ENCODE measurements around the gene UNC5A.
A peak's percentile ranks its signal among the peaks of the same experiment; 100 is the strongest.
"Not testable (repeated sequence)": the region's sequence is repeated elsewhere in the genome, so short reads cannot be mapped to it uniquely, and the experiment has no call there.

The UNC5A gene

DNA sequence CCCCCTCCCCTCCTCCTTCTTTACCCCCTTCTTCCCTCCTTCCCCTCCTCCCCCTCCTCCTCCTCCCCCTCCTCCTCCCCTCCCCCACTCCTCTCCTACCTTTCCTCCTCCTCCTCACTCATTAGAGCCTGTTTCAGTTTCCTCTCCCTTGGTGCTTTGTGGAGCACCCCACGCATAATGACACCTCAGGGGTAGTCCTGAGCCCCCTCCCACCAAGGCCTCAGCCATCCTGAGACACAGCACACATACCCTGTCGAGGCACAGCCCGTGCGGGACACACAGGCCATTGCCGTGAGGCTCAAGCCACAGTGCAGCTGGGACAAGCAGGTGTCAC, 53.4 kb downstream of the UNC5A start:
- no CpG with 5 or more reads among the region's 5 CpGs for WGBS (ENCODE audit: insufficient coverage, insufficient read length)

DNA sequence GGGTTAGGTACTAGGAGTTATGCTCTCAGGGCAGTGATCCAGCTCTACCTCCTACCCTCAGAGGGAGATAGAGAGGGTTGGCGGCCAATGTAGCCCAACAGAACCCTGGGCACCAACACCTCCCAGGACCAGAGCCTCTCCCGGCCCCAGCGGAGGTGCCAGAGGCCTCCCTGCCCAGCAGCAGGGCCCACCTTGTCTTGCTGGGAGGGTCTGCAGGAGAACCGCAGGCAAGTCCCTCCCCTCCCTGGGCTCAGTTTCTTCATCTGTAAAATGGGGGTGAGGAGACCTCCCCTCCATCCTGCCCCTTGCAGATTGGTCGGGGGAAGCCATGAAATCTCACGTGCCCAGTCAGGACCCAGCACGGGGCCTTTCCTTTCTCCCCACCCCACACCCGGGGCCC, 54.4 kb downstream of the UNC5A start:
- WGBS (ENCODE audit: insufficient coverage, insufficient read length) = no CpG with 5 or more reads among the region's 8 CpGs
- Histone ChIP-seq H3K9me3 (ENCODE audit: control insufficient read depth, insufficient read depth, low read length) (no peaks in the 10 kb centered on the region), H3K4me3 (ENCODE audit: low read length) (no peak overlapping the region), H3K4me1 (ENCODE audit: control insufficient read depth, insufficient read depth, low read length) (peaks cover 15% of the 10 kb centered on the region), H3K36me3 (ENCODE audit: control insufficient read depth, insufficient read depth, low read length) (no peaks in the 10 kb centered on the region; the same call in 1 of the 2 replicates), H3K27me3 (ENCODE audit: control insufficient read depth, insufficient read depth, low read length) (no peaks in the 10 kb centered on the region), H3K27ac (ENCODE audit: low read length) (no peak overlapping the region)
- no peak for DNase-seq (ENCODE audit: low read depth, low spot score)

More for the DNA sequence above, 53.4 kb downstream of the UNC5A start:
- H3K4me3 ChIP-seq (ENCODE audit: low read length) = no peak overlapping the region
- H3K4me1 ChIP-seq (ENCODE audit: control insufficient read depth, insufficient read depth, low read length) = peaks cover 15% of the 10 kb centered on the region
- H3K9me3 ChIP-seq (ENCODE audit: control insufficient read depth, insufficient read depth, low read length) = no peaks in the 10 kb centered on the region
- no peaks in the 10 kb centered on the region for H3K36me3 ChIP-seq (ENCODE audit: control insufficient read depth, insufficient read depth, low read length)
- no peaks in the 10 kb centered on the region for H3K27me3 ChIP-seq (ENCODE audit: control insufficient read depth, insufficient read depth, low read length)
- no peak overlapping the region for H3K27ac ChIP-seq (ENCODE audit: low read length)
- no peak for DNase-seq (ENCODE audit: low read depth, low spot score)

DNA sequence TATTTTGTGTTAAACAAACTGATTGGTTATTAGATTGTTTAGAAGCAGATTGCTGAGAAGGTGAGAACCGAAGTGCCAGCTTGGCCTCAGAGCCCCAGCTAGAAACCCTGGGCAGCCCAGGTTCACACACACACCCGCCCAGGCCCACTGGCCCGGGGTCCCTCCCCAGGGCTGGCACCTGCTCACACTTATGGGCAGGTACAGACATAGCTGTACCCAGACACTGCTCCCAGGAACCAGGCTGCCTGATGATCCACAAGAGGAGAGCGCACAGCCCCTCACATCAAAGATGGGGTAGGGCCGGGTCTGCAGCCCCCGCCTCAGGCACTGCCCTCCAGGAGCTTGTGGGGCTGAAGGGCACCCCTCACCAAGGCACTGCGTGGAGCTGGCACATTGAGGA, 55.6 kb downstream of the UNC5A start:
- H3K4me3 ChIP-seq (ENCODE audit: low read length) = no peak overlapping the region
- peaks cover 15% of the 10 kb centered on the region for H3K4me1 ChIP-seq (ENCODE audit: control insufficient read depth, insufficient read depth, low read length)
- no peak overlapping the region for H3K27ac ChIP-seq (ENCODE audit: low read length)
- H3K9me3 ChIP-seq (ENCODE audit: control insufficient read depth, insufficient read depth, low read length) = no peaks in the 10 kb centered on the region
- WGBS (ENCODE audit: insufficient coverage, insufficient read length) = no CpG with 5 or more reads among the region's 7 CpGs
- DNase-seq (ENCODE audit: low read depth, low spot score) = no peak
- H3K36me3 ChIP-seq (ENCODE audit: control insufficient read depth, insufficient read depth, low read length) = no peaks in the 10 kb centered on the region; the same call in 1 of the 2 replicates
- no peaks in the 10 kb centered on the region for H3K27me3 ChIP-seq (ENCODE audit: control insufficient read depth, insufficient read depth, low read length)

DNA sequence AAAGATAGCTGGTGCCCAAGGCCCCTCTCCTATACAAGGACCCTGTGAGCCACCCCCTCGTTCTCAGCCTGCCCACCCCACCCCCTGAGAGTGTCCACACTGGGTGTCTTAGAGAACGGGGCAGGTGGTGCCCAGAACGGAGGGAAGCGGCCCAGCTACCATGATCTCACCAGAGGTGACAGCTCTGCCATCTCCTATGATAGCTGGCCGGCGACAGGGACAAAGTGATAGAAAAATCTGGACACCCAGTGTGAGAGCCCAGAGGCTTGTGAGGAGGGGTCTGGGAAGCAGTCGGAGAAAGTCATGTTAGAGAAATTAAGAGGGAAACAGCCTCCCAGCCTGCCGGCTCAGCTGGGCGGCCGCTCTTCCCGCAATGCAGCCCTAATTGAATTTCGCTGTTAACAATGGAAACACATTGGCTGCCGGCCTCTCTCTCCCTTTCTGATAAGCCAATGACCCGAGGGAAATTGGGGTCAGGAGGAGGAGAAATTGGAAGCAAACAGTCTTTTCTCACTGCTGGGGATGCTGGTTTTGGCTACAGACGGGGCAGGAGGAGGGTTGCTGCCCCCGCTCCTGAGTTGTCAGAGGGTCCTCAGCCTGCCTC, 56.5 kb downstream of the UNC5A start:
- WGBS (ENCODE audit: insufficient coverage, insufficient read length) = no CpG with 5 or more reads among the region's 16 CpGs
- H3K27me3 ChIP-seq (ENCODE audit: control insufficient read depth, insufficient read depth, low read length) = no peaks in the 10 kb centered on the region
- H3K4me3 ChIP-seq (ENCODE audit: low read length) = no peak overlapping the region
- DNase-seq (ENCODE audit: low read depth, low spot score) = no peak
- H3K36me3 ChIP-seq (ENCODE audit: control insufficient read depth, insufficient read depth, low read length) = no peaks in the 10 kb centered on the region; the same call in 1 of the 2 replicates
- H3K9me3 ChIP-seq (ENCODE audit: control insufficient read depth, insufficient read depth, low read length) = no peaks in the 10 kb centered on the region
- no peak overlapping the region for H3K27ac ChIP-seq (ENCODE audit: low read length)
- H3K4me1 ChIP-seq (ENCODE audit: control insufficient read depth, insufficient read depth, low read length) = peaks cover 15% of the 10 kb centered on the region

DNA sequence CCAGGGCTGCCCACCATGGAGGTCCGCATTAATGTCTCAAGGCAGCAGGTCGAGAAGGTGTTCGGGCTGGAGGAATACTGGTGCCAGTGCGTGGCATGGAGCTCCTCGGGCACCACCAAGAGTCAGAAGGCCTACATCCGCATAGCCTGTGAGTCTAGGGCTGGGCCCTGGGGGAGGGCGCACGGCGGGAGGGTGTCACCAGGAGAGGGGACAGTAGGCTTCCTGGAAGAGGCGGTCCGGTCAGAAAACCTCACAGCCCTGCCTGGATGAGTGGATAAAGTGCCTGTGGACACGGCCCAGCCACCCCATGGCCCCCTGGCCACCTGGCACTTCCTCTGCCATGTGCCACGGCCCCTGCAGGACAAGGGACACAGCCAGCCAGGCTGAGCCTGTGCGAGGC, 57.8 kb downstream of the UNC5A start:
- Histone ChIP-seq H3K4me3 (ENCODE audit: low read length) (no peak overlapping the region), H3K27ac (ENCODE audit: low read length) (no peak overlapping the region), H3K9me3 (ENCODE audit: control insufficient read depth, insufficient read depth, low read length) (no peaks in the 10 kb centered on the region), H3K4me1 (ENCODE audit: control insufficient read depth, insufficient read depth, low read length) (peaks cover 11% of the 10 kb centered on the region), H3K27me3 (ENCODE audit: control insufficient read depth, insufficient read depth, low read length) (no peaks in the 10 kb centered on the region), H3K36me3 (ENCODE audit: control insufficient read depth, insufficient read depth, low read length) (no peaks in the 10 kb centered on the region; the same call in 1 of the 2 replicates)
- no peak for DNase-seq (ENCODE audit: low read depth, low spot score)
- WGBS (ENCODE audit: insufficient coverage, insufficient read length) = no CpG with 5 or more reads among the region's 14 CpGs

DNA sequence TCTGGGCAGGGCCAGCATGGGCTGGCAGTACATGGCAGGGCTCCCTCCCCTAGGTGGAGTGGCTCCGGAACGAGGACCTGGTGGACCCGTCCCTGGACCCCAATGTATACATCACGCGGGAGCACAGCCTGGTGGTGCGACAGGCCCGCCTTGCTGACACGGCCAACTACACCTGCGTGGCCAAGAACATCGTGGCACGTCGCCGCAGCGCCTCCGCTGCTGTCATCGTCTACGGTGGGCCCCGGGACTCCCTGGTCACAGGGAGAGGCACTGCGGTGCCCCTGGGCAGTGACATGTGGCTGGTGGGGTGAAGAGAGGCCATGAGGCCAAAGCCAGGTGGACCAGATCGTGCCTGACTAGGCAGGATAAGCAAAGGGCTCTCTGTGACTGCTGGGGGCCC, 58.4 kb downstream of the UNC5A start:
- Histone ChIP-seq H3K4me3 (ENCODE audit: low read length) (no peak overlapping the region), H3K4me1 (ENCODE audit: control insufficient read depth, insufficient read depth, low read length) (peaks cover 7% of the 10 kb centered on the region), H3K9me3 (ENCODE audit: control insufficient read depth, insufficient read depth, low read length) (no peaks in the 10 kb centered on the region), H3K36me3 (ENCODE audit: control insufficient read depth, insufficient read depth, low read length) (no peaks in the 10 kb centered on the region; the same call in 1 of the 2 replicates), H3K27me3 (ENCODE audit: control insufficient read depth, insufficient read depth, low read length) (no peaks in the 10 kb centered on the region), H3K27ac (ENCODE audit: low read length) (no peak overlapping the region)
- WGBS (ENCODE audit: insufficient coverage, insufficient read length) = no CpG with 5 or more reads among the region's 20 CpGs
- DNase-seq (ENCODE audit: low read depth, low spot score) = no peak

DNA sequence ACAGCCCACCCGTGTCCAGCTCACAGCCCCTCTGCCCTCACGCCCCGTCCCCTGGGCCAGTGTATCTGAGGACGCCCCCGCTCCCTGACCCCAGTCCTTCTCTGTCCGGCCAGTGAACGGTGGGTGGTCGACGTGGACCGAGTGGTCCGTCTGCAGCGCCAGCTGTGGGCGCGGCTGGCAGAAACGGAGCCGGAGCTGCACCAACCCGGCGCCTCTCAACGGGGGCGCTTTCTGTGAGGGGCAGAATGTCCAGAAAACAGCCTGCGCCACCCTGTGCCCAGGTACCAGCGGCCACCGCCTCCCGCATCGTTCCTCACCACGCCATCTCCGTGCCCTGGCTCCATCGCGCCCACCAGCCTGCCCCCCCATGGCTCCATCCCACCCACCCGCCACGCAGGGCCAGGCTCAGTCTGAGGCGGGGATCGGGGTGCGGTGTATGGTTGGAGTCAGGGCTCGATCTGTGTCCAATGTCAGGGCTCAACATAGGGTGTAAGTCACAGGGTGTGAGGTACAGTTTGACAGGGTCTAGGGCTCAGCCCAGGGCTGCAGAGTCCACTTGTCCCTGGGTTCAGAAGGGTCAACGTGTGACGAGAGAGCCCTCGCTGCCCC, 59.2 kb downstream of the UNC5A start:
- no peaks in the 10 kb centered on the region for H3K9me3 ChIP-seq (ENCODE audit: control insufficient read depth, insufficient read depth, low read length)
- no peaks in the 10 kb centered on the region; the same call in 1 of the 2 replicates for H3K36me3 ChIP-seq (ENCODE audit: control insufficient read depth, insufficient read depth, low read length)
- H3K4me1 ChIP-seq (ENCODE audit: control insufficient read depth, insufficient read depth, low read length) = peaks cover 2% of the 10 kb centered on the region; the same call in 1 of the 2 replicates
- no peak overlapping the region for H3K27ac ChIP-seq (ENCODE audit: low read length)
- no peak for DNase-seq (ENCODE audit: low read depth, low spot score)
- no peak overlapping the region for H3K4me3 ChIP-seq (ENCODE audit: low read length)
- WGBS (ENCODE audit: insufficient coverage, insufficient read length) = no CpG with 5 or more reads among the region's 38 CpGs
- H3K27me3 ChIP-seq (ENCODE audit: control insufficient read depth, insufficient read depth, low read length) = no peaks in the 10 kb centered on the region

DNA sequence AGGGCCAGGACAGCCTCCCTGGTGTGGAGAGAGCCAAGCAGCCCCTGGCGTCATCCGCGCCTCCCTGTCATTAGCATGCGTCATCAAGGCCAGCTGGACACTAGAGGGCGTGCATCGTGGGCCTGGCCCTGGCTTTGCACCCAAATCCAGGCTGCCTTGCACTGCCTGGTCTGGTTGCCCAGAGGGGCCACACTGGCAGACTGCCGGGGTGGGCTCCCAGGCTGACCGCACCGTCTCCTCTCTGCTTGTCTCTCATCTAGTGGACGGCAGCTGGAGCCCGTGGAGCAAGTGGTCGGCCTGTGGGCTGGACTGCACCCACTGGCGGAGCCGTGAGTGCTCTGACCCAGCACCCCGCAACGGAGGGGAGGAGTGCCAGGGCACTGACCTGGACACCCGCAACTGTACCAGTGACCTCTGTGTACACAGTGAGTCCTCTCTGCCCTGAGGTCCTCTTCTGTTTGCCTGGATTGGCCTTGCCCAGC, 59.8 kb downstream of the UNC5A start:
- H3K27me3 ChIP-seq (ENCODE audit: control insufficient read depth, insufficient read depth, low read length) = no peaks in the 10 kb centered on the region
- WGBS (ENCODE audit: insufficient coverage, insufficient read length) = no CpG with 5 or more reads among the region's 17 CpGs
- H3K36me3 ChIP-seq (ENCODE audit: control insufficient read depth, insufficient read depth, low read length) = no peaks in the 10 kb centered on the region; the same call in 1 of the 2 replicates
- peaks cover 2% of the 10 kb centered on the region; the same call in 1 of the 2 replicates for H3K4me1 ChIP-seq (ENCODE audit: control insufficient read depth, insufficient read depth, low read length)
- no peaks in the 10 kb centered on the region for H3K9me3 ChIP-seq (ENCODE audit: control insufficient read depth, insufficient read depth, low read length)
- no peak overlapping the region for H3K27ac ChIP-seq (ENCODE audit: low read length)
- no peak overlapping the region for H3K4me3 ChIP-seq (ENCODE audit: low read length)
- peak; percentile 58 for DNase-seq (ENCODE audit: low read depth, low spot score)

DNA sequence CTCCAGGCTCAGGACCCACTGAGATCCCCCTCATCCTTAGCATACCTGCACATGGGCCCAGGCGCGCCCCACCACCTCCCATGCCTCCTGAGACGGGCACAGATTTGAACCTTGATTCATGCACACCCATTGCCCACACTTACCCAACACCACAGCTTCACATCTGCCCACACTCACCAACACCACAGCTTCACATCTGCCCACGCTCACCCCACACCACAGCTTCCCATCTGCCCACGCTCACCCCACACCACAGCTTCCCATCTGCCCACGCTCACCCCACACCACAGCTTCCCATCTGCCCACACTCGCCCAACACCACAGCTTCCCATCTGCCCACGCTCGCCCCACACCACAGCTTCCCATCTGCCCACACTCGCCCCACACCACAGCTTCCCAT, 60.3 kb downstream of the UNC5A start:
- DNase-seq (ENCODE audit: low read depth, low spot score); H3K4me3 ChIP-seq (ENCODE audit: low read length); H3K27ac ChIP-seq (ENCODE audit: low read length); H3K9me3 ChIP-seq (ENCODE audit: control insufficient read depth, insufficient read depth, low read length); H3K4me1 ChIP-seq (ENCODE audit: control insufficient read depth, insufficient read depth, low read length); H3K27me3 ChIP-seq (ENCODE audit: control insufficient read depth, insufficient read depth, low read length); H3K36me3 ChIP-seq (ENCODE audit: control insufficient read depth, insufficient read depth, low read length): not testable (repeated sequence)
- no CpG with 5 or more reads among the region's 10 CpGs for WGBS (ENCODE audit: insufficient coverage, insufficient read length)

DNA sequence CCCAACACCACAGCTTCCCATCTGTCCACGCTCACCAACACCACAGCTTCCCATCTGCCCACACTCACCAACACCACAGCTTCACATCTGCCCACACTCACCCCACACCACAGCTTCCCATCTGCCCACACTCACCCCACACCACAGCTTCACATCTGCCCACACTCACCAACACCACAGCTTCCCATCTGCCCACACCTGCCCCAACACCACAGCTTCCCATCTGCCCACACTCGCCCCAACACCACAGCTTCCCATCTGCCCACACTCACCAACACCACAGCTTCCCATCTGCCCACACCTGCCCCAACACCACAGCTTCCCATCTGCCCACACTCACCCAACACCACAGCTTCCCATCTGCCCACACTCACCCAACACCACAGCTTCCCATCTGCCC, 62.2 kb downstream of the UNC5A start:
- H3K36me3 ChIP-seq (ENCODE audit: control insufficient read depth, insufficient read depth, low read length); H3K4me3 ChIP-seq (ENCODE audit: low read length); DNase-seq (ENCODE audit: low read depth, low spot score); H3K4me1 ChIP-seq (ENCODE audit: control insufficient read depth, insufficient read depth, low read length); H3K27me3 ChIP-seq (ENCODE audit: control insufficient read depth, insufficient read depth, low read length); H3K9me3 ChIP-seq (ENCODE audit: control insufficient read depth, insufficient read depth, low read length); H3K27ac ChIP-seq (ENCODE audit: low read length): not testable (repeated sequence)
- WGBS (ENCODE audit: insufficient coverage, insufficient read length) = no CpG with 5 or more reads among the region's 2 CpGs

DNA sequence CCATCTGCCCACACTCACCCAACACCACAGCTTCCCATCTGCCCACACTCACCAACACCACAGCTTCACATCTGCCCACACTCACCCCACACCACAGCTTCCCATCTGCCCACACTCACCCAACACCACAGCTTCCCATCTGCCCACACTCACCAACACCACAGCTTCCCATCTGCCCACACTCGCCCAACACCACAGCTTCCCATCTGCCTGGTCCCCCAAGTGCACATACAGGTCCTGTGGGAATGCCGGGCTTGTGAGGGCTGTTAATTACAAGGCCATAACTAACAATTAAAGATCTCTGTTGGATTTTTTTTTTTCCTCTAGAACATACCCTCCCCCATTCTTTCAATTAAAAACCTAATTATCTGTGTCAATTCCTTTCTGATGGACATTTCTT, 62.7 kb downstream of the UNC5A start:
- not testable (repeated sequence) for H3K9me3 ChIP-seq (ENCODE audit: control insufficient read depth, insufficient read depth, low read length); DNase-seq (ENCODE audit: low read depth, low spot score); H3K4me1 ChIP-seq (ENCODE audit: control insufficient read depth, insufficient read depth, low read length); H3K27me3 ChIP-seq (ENCODE audit: control insufficient read depth, insufficient read depth, low read length); H3K4me3 ChIP-seq (ENCODE audit: low read length); H3K36me3 ChIP-seq (ENCODE audit: control insufficient read depth, insufficient read depth, low read length); H3K27ac ChIP-seq (ENCODE audit: low read length)
- no CpG with 5 or more reads among the region's 2 CpGs for WGBS (ENCODE audit: insufficient coverage, insufficient read length)

Data from iPS DF 6.9 (cell line).